HG02763 (cell line): Measurements from ENCODE around the gene PRSS1.
A peak's percentile ranks its signal among the peaks of the same experiment; 100 is the strongest.
"Not testable (repeated sequence)": the region's sequence is repeated elsewhere in the genome, so short reads cannot be mapped to it uniquely, and the experiment has no call there.

Experiments
- ATAC-seq: cut with Tn5 transposase; IDR thresholded peaks from one replicate; pipeline ENCODE4 v1.9.1; 2021; ENCODE audit warnings: mild to moderate bottlenecking, moderate library complexity; ENCODE audit not compliant: unreplicated experiment

The PRSS1 gene

GRCh38 chr7:142749218-142749993 lies at the start of gene PRSS1:
TSS of gene PRSS1 (plus strand) at chr7:142749472. CDS start at chr7:142749485, 13 bp downstream.
- no peak for ATAC-seq

- not testable (repeated sequence) for ATAC-seq
These were observed 48.3 kb upstream of the PRSS1 start for GRCh38 chr7:142700935-142701334.

DNA sequence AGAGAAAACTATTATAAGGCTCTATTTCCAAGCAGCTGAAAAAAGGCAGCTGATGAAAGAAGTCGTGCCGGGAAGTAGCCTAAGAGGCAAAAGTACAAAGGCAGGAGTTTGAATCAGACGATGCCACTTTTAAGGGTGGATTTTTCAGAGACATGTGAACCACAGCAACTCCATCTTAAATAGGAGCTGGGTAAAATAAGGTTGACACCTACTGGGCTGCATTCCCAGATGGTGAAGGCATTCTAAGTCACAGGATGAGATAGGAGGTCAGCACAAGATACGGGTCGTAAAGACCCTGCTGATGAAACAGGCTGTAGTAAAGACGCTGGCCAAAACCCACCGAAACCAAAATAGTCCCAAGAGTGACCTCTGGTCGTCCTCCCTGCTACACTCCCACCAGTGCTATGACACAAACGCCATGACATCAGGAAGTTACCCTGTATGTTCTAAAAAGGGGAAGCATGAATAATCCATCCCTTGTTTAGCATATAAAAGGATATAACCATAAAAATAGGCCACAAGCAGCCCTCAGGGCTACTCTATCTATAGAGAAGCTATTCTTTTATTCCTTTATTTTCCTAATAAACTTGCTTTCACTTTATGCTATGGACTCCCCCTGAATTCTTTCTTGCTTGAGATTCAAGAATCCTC lies 45.5 kb upstream of the PRSS1 start:
- ATAC-seq = no peak

DNA sequence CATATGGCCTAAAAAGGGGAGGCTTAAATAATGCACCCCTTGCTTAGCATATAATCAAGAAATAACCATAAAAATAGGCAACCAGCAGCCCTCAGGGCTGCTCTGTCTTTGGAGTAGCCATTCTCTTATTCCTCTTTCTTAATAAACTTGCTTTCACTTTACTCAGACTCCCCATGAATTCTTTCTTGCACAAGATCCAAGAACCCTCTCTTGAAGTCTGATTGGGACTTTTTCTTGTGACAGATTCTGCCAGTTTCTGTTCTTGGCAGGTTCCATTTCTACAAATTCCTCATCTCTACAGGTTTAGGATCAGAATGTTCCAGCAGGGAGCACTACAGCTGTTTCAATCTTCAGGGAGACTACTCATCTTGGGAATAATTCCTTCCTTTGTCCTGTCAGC lies 40.5 kb upstream of the PRSS1 start:
- not testable (repeated sequence) for ATAC-seq

DNA sequence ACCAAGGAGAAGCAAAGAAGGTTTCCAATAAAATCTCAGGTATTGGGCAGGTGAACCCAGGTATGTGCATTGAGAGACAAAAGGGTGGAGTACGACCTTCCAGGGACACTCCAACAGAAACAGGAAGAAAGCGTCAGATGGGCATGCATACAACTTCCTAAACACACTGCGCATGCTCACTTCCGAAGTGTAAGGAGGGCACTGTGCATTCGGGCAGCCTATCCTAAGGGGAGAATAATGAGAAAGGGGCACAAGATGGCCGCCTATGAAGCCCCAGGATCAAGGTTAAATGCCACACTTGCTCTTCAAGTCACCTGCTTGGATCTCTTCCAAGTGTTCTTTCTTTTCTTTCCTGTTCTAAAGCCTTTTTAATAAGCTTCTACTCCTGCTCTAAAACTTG lies 39.4 kb upstream of the PRSS1 start:
- ATAC-seq = no peak

DNA sequence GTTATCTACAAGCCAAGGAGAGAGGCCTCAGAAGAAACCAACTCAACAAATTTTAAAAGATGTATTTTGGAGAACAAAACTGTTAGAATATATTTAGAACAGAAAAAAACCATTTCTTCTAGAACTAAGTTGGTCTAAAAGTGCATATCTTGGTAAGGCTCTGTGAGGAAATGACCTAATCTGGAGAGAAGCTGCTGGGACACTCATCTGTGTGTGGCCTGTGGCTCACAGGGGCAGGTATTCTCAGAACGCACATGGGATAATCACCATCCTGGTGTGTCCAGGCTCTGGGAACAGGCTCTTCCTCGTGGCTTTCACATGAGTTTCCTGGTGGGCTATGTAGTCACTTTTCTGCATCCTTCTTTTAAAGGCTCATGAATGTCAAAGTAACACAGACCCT lies 38.1 kb upstream of the PRSS1 start:
- ATAC-seq = no peak

DNA sequence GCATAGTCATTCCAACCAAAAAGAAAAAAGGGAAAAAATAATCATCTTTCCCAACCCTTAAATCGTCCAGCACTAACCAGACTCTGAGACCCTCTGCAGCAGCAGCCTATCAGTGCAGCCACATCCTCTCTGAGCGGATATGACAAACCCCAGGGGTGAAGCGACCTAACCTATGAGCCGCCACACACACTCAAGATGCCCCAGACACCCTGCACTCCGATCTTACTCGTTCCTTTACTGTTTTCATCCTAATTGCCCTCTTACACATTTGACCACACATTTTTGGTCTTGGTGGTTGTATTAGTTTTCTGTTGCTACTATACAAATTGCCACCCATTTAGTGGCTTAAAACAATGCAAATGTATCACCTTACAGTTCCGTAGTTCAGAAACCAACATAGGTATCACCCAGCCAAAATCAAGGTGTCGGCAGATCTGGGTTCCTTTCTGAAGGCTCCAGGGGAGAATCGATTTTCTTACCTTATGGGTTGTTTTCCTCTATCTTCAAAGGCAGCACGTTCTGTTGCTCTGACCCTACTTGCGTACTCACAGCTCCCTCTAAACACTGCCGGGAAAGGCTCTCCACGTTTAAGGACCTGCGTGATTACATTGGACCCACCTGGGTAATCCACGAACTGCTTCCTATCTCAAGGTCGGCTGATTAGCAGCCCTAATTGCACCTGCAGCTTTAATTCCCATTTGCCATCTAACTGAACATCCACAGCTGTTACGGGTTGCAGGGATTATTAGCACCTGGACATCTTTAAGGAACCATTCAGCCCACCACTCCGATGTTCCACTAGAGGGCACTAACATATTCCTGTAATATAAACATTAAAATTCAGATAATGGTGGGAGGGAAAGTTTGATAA lies 37.3 kb upstream of the PRSS1 start:
- ATAC-seq = no peak

GRCh38 chr7:142712617-142712957 lies 36.7 kb upstream of the PRSS1 start:
- no peak for ATAC-seq

DNA sequence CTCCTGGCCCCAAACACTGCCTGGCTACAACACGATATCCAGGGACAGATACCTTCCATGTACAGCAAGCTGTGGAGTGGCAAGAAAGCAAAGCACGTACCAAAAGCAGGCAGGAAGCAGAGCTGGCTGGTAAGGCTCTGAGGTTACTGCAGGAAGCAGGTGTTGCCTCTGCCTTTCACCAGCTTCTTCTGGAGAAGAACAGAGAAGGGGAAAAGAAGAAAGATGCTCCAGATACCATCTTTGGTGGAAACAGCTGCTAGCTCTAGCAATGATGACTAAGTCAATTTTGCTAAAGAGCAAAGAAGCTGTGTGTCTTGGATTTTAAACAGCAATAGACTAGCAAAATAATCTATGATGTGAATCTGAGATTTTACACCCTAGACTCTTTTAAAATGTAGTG lies 34.9 kb upstream of the PRSS1 start:
- no peak for ATAC-seq

- no peak for ATAC-seq
These were observed 32.7 kb upstream of the PRSS1 start for GRCh38 chr7:142716596-142716995.

DNA sequence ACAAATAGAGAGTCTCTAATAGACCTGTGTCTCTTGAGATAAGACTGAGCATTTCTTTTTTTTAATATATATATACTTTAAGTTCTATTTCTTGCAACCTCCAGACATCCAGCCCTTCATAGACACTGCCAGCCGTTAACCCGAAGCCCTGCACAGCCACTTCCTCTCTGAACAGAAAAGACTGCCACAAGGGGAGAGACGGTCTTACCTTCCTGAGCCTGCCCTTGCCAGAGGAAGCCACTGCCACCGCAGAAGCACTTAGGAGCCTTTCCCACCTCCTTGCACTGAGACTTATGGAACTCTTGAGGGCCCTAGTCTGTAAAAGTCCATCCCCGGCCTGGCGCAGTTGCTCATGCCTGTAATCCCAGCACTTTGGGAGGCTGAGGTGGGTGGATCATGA lies 31.8 kb upstream of the PRSS1 start:
- no peak for ATAC-seq

DNA sequence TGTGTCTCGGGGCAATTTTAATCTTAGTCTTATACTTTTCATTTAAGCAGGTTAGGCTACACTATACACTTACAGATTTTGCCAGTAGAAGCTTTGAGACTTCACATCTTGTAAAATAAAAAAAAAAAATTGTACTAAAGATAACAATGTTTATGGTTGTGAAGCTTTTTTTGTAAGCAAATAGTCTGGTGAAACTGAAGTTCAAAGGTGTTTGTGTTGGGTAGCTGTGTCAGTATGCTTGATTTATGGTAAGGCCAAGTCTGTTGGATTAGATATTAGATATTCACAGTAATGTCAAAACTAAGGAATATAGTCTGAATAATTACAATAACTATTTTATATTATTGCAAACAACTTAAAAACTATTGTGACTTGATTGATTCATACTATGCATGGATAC lies 31.0 kb upstream of the PRSS1 start:
- ATAC-seq = no peak

GRCh38 chr7:142720172-142720773 lies 29.0 kb upstream of the PRSS1 start:
- ATAC-seq = no peak

DNA sequence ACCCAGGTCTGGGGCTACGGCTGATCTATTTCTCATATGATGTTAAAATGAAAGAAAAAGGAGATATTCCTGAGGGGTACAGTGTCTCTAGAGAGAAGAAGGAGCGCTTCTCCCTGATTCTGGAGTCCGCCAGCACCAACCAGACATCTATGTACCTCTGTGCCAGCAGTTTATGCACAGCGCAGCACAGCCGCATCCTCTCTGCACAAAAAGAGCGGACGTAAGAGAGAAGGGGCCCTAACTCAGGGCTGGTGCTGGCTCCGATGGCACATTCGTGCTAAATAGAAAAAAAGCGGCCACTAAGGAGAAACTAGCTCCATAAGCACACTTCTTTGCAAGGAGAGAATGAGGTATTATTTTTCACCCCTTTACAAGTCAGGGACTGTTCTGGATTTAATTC lies 28.3 kb upstream of the PRSS1 start:
- ATAC-seq = no peak

DNA sequence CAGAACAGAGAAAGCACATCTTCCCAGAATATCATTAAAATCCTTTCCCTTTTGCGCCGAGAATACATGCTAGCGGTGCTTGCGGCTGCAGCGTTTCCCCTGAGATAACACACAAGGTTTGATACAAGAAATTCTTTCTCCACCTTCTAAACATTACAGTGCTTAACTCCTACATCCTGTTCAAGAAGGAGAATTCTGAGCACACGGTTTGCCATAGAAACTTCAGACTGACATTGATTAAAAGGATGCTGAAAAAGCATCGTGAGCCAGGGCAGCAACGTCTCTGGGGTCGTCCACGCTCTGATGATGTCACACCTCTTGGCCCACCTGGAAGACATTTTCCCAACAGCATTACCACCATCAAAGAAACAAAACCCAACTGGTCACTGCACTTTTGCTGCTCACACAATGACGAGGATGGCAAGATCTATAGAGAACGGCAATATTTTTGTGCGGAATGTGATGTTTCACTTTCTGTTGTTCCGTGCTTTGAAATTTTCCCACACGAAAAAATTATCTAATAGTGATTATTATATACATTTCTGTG lies 27.0 kb upstream of the PRSS1 start:
- no peak for ATAC-seq

- ATAC-seq = no peak
These were observed 16.0 kb upstream of the PRSS1 start for GRCh38 chr7:142733271-142733670.

GRCh38 chr7:142739923-142740492 lies 9.3 kb upstream of the PRSS1 start:
- peak; percentile 95 for ATAC-seq

DNA sequence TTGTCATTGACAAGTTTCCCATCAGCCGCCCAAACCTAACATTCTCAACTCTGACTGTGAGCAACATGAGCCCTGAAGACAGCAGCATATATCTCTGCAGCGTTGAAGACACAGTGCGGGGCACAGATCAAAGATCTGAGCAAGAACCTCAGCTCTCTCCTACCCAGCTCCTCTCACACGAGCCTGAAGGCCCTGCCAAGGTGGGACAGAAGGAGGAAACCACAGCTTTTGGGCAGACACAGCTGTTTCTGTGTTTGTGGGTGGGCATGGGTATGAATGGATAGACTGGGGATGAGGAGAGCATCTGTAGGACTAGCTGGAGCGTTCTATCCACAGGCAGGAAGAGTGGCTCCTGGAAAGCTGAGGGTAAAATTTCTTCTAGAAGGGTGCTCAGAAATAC lies 8.5 kb upstream of the PRSS1 start:
- ATAC-seq = no peak

- not testable (repeated sequence) for ATAC-seq
These were observed 7.3 kb upstream of the PRSS1 start for GRCh38 chr7:142741932-142742331.

DNA sequence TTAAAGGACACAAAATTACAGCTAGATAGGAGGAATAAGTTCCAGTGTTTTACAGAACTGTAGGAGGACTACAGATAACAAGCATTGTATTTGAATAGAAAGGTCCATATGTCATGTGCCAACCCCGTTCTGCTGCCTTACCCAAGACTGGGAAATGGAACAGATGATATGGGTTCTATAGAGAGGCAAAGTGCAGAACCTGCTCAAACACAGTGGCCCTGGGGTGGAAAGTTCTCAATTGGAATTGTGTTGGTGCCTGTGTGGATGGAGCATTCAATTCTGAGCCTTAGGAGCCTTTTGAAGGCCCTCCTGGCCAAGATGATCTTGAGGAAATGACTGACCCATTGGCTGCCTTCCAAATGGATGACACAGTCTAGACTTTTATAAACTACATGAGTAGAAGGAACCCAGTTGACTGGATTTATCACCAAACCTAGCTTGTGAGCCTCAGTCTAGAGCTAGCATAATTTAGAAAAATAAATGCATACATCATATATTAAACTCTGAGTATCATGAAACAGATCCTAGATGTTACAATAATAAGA lies 4.1 kb upstream of the PRSS1 start:
- no peak for ATAC-seq
